GM21447 (cell line): ENCODE results near the gene GMCL2.
"Not testable (repeated sequence)": the region's sequence is repeated elsewhere in the genome, so short reads cannot be mapped to it uniquely, and the experiment has no call there.

Experiments
- ATAC-seq: cut with Tn5 transposase; IDR thresholded peaks from one replicate; pipeline ENCODE4 v1.9.1; 2021; ENCODE audit not compliant: unreplicated experiment

Gene GMCL2

DNA sequence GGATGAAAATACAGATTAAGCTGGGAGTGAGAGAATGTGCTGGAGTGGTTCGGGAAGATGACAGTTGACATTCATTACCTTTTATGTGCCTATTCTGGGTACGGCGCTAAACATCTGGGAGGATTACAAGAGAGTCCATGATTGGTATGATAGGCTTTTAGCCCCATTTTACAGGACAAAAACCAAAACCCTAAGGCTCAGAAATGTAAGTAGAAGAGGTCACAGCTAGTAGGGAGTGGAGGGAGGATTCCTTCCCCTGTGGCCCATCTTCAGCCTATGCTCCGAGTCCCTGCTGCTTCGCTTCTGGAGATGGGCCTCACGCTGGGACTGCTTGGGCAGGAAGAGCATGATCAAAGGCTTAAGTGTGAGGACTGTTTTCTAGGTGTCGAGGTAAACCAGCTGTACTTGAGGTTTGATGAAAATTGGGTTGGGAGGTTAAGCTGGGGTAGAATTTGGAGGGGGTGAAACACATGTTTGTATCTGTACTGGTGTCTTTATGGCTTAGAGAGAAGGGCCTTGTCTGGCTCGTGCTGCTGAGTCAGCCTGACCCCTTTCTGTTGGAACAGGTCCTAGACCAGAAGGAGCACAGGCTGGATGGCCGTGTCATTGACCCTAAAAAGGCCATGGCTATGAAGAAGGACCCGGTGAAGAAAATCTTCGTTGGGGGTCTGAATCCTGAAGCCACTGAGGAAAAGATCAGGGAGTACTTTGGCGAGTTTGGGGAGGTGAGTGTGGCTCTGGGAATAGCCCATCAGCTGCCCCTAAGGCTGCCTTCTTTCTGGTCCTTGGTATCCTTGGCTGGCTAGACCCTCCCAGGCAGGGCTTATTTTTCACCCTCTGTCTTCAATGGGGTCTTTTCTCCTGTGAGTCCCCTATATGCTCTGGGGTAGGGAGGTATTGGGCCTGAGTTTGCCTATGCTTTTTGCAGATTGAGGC is 19.3 kb upstream of the GMCL2 start:
- ATAC-seq: no peak

GRCh38 chr5:178205749-178206047 is 18.5 kb upstream of the GMCL2 start:
- no peak for ATAC-seq

DNA sequence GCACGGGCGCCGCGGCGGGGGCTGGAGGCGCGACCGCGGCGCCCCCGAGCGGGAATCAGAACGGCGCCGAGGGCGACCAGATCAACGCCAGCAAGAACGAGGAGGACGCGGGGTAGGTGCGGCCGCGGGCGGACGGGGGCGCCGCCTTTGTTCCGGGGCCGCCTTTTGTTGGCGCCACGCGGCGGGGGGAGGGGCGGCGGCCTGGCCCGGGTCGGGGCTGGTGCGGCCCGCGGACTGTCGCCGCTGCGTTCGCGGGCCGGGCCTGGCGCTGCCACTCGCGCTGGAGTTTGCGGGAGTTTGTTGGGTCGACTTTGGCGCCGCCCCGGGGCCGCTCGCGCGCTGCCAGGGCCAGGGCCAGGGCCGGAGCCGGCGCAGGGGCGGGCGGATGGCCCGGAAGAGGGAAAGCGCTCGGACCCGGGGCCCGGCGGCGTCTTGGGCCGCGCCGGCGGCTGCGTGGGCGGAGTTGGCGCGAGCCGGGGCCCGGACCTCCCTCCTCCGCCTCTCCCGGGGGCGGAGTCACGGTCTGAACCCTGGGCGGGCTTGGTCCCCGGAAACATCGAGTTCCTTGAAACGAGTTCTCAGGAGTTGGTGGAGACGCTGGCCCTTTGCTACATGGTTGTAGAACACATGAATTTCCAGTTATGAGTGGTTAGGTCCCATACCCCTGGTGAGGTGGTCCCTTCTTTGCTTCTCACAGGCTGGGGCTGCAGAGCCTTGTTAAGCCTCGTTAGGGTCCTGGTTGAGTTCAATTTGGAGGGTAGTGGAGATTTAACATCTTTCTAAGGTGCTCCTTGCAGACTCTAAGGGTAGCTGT is 18.0 kb upstream of the GMCL2 start:
- ATAC-seq: peak; percentile 54

DNA sequence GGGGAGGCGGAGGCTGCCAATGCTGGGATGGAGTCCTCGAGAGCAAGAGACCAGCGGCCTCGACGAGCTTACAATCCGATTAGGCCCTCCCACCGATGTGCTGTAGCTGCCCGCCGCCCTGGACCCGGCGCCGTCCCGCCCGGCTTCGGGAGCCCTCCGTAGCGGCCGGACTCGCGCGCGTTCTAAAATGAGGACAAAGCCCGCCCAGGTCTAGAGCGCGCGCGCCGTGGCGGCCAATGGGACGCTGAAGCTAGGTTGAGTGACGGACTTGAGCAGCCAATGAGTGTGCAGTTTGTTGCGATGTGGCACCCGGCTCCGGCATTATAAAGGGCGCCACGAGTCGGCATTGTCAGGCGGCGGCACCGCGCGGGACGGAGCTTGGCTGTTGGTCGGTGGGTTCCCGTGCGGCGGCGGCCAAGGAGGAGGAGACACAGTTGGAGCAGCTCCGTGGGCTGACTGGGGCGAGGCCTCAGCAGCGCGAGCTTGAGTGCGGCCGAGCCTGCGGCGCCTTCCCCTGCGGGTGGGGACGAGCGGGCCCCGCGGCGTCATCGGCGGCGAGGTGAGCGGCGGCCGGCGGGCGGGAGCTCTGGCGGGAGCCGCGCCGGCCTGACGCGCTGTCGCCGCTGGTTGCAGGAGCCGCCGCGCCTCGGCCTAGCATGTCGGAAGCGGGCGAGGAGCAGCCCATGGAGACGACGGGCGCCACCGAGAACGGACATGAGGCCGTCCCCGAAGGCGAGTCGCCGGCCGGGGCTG is 17.2 kb upstream of the GMCL2 start, which contains the start of gene HNRNPAB:
HNRNPAB (plus strand) TSS at position 352 of the 753 bp plus-strand sequence; CDS start at position 657, 305 bp downstream.
- ATAC-seq: peak; percentile 85

DNA sequence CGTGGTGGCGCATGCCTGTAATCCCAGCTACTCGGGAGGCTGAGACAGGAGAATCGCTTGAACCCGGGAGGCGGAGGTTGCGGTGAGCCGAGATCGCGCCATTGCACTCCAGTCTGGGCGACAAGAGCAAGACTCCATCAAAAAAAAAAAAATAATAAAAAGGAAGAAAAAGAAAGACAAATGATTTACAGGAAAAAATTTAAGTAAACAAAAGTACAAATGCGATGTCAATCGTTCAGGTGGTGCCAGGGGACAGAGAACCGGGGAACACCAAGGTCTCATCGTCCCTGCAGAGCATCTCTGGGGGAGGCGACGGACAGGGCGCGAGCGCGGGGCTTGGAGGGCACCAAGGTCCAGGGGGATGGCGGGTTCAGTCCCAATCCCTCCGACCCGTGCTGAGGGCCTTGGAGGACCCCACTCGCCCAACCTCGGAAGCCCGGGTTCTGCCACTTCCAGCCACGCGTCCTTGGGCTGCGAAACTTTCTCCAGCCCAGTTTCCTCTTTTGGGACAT is 16.6 kb upstream of the GMCL2 start:
- no peak for ATAC-seq

DNA sequence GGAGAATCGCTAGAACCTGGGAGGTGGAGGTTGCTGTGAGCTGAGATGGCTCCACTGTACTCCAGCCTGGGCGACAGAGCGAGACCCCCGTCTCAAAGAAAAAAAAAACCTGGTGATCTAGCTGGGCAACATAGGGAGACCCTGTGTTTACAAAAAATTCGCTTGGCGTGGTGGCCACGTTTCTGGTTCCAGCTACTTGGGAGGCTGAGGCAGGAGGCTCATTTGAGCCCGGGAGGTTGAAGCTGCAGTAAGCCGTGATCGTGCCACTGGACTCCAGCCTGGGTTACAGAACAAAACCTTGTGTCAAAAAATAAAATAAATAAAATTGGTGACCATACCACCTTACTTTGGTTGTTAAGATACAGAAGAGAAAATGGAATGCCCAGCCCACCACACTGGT is 15.4 kb upstream of the GMCL2 start:
- ATAC-seq: no peak

DNA sequence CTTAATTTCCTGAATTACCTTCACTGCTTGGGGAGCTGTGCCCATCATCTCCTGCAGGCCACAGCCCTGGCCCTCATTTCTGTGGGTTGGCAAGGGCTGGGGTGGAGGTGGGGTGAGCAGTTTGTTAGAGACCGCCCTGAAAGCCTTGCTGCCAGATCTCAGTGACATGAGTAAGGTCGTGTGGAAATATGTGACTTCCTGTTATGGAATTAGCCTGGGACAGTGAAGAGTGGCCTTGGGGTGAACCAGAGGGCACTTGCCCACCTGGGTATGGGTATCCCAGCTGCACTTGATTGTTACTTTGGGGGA is 14.7 kb upstream of the GMCL2 start:
- no peak for ATAC-seq

DNA sequence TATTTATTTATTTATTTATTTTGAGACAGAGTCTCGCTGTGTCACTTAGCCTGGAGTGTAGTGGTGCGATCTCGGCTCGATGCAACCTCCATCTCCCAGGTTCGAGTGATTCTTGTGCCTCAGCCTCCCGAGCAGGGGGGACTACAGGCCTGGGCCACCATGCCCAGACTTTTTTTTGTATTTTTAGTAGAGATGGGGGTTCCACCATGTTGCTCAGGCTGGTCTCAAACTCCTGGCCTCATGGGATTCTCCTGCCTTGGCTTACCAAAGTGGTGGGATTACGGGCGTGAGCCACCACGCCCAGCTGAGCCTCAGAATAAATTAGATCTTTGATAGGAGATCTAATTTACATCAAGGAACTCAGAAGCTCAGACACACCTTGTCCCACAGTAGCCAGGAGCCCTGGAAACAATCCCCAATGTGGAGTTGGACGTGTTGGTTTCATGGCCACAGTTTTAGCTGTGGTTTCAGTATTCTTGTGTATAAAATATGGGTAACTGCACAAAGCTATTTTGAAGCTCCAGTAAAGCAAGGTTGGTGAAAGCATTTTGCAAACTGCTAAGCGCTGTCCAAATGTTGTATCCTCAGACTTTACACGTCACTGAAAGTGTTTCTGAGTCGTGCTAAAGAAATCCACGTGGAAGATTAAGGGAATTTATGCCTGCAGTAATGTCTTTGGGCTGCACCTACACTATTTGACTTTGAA is 14.2 kb upstream of the GMCL2 start:
- ATAC-seq: no peak

GRCh38 chr5:178199581-178200434 is 12.6 kb upstream of the GMCL2 start:
- ATAC-seq: no peak

DNA sequence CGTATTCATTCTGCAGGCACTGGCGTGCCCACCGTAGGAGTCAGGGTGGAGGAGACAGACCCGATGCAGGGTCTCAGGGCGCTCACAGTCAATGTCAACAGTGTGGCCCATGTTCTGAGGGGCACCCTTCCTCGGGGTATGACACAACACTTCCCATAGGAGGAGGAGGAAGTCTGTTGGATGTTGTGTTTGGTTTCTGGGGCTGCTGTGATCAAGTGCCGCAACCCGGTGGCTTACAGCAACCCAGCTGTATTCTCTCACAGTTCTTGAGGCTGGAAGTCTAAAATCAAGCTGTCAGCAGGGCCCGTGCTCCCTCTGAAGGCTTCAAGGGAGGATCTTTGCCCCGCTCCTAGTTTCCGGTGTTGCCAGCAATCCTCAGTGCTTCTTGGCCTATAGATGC is 11.5 kb upstream of the GMCL2 start:
- ATAC-seq: no peak

DNA sequence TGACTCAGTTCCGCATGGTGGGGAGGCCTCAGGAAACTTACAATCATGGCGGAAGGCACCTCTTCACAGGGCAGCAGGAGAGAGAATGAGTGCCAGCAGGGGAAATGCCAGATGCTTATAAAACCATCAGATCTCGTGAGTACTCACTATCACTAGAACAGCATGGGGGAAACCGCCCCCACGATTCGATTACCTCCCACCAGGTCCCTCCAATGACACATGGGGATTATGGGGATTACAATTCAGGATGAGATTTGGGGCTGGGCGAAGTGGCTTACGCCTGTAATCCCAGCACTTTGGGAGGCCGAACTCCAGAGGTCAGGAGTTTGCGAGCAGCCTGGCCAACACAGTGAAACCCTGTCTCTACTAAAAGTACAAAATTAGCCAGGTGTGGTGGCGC is 11.0 kb upstream of the GMCL2 start:
- ATAC-seq: not testable (repeated sequence)

GRCh38 chr5:178196986-178197385 is 9.8 kb upstream of the GMCL2 start:
- no peak for ATAC-seq

DNA sequence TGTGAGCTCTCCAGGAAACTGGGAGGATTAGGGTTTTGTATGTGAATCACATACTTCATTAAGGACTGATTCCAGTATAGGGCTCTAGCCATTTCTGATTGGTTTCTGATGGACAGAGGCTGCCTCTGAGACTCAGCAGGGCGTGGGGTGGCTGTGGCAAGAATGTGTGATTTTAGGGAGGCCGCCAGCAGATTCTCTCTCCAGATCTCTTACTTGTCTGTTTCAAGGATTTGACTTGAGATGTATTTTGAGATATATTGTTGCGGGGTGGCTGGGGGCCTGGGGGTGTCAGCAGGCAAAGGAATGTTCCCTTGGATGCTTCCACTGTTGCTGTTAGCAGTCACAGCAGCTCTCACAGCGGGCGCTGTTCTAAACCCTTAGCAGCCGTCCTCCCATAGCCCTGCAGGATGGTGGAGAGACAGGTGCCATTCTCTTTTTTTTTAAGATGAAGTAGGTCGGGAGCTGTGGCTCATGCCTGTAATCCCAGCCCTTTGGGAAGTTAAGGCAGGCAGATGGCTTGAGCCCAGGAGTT is 9.2 kb upstream of the GMCL2 start:
- no peak for ATAC-seq

GRCh38 chr5:178194026-178194425 is 6.9 kb upstream of the GMCL2 start:
- ATAC-seq: no peak

GRCh38 chr5:178193251-178193809 is 6.2 kb upstream of the GMCL2 start:
- ATAC-seq: no peak

DNA sequence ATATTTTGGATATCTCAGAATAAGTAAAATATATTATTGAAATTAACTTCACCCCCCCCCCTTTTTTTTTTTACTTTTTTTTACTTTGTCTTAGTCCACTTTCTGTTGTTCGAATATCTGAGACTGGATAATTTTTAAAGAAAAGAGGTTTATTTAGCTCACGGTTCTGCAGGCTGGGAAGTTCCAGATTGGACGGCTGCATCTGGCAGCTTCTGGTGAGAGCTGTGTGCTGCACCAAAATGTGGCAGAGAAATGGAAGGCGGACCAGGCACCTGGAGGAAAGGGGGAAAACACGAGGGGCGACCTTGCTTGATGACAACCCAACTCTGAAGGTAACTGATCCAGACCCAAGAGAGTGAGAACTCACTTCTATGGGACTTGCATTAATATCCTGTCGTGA is 5.6 kb upstream of the GMCL2 start:
- ATAC-seq: no peak

DNA sequence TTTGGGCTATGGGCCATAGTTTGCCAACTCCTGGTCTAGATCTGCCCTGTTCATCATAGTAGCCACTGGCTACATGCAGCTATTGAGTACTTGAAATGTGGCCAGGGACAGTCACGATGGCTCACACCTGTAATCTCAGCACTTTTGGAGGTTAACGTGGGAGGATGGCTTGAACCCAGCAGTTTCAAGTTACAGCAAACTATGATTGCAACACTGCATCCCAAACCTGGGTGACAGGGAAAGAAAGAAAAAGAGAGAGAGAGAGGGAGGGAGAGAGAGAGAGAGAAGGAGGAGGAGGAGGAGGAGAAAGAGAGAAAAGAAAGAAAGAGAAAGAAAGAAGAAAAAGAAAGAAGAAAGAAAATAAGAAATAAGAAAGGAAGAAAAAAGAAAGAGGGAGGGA is 5.1 kb upstream of the GMCL2 start:
- ATAC-seq: no peak

DNA sequence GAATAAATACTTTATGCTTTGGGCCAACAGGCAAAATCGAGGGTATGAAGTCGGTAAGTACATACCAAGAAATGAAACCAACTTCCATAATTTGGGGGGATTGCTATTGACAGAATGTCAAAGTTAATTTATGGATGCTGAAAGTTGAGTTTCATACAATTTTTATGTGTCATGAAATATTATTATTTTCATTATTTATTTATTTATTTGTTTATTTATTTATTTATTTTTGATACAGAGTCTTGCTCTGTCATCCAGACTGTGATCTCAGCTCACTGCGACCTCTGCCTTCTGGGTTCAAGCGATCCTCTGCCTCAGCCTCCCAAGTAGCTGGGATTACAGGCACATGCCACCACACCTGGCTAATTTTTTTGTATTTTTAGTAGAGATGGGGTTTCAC is 4.5 kb upstream of the GMCL2 start:
- ATAC-seq: no peak

GRCh38 chr5:178189433-178189832 is 2.3 kb upstream of the GMCL2 start:
- ATAC-seq: no peak
